GM18909 (cell line): ENCODE data around the gene XRCC1.

Experiments
- ATAC-seq: cut with Tn5 transposase; IDR thresholded peaks from one replicate; pipeline ENCODE4 v1.9.1; 2021; ENCODE audit warnings: mild to moderate bottlenecking; ENCODE audit not compliant: unreplicated experiment, poor library complexity

The XRCC1 gene

GRCh38 chr19:43496960-43497359 is 78.4 kb downstream of the XRCC1 start:
- no peak for ATAC-seq

- no peak for ATAC-seq
Measured at GRCh38 chr19:43495082-43495481, 80.2 kb downstream of the XRCC1 start.
